Neuronal stem cell (in vitro differentiated cells): ENCODE results near the gene UPF2.
A peak's percentile ranks its signal among the peaks of the same experiment; 100 is the strongest.

Source experiments
- DNase-seq: peaks from one replicate; pipeline ENCODE4 v3.0.0-alpha.2; 2013; ENCODE audit warnings: low spot score
- H2AFZ ChIP-seq: one replicate; pipeline ENCODE4 v1.6.1; 2013; ENCODE audit warnings: mild to moderate bottlenecking, low read length, inconsistent platforms
- H2AK5ac ChIP-seq: 2 replicates; pipeline ENCODE4 v1.6.1; 2013; ENCODE audit warnings: low read depth, mild to moderate bottlenecking, inconsistent platforms, low read length, moderate library complexity, mixed read lengths
- H2BK120ac ChIP-seq: 2 replicates; pipeline ENCODE4 v1.6.1; 2013; ENCODE audit warnings: low read depth, mild to moderate bottlenecking, inconsistent platforms, low read length, moderate library complexity, mixed read lengths
- H2BK12ac ChIP-seq: one replicate; pipeline ENCODE4 v1.6.1; 2013; ENCODE audit warnings: low read length, inconsistent platforms
- H2BK15ac ChIP-seq: 2 replicates; pipeline ENCODE4 v1.6.1; 2013; ENCODE audit warnings: mild to moderate bottlenecking, low read length, inconsistent platforms, mixed read lengths
- H2BK5ac ChIP-seq: one replicate; pipeline ENCODE4 v1.6.1; 2013; ENCODE audit warnings: inconsistent platforms, mild to moderate bottlenecking, low read length, moderate library complexity
- H3K14ac ChIP-seq: one replicate; pipeline ENCODE4 v1.6.1; 2013; ENCODE audit warnings: low read length, inconsistent platforms
- H3K18ac ChIP-seq: 2 replicates; pipeline ENCODE4 v1.6.1; 2013; ENCODE audit warnings: low read length, inconsistent platforms
- H3K23ac ChIP-seq: 2 replicates; pipeline ENCODE4 v1.6.1; 2013; ENCODE audit warnings: low read depth, mild to moderate bottlenecking, mixed read lengths, low read length, inconsistent platforms; ENCODE audit not compliant: poor library complexity
- H3K27ac ChIP-seq: replicated peaks from 3 replicates; pipeline ENCODE4 v1.5.1; 2013; ENCODE audit warnings: low read length, inconsistent platforms
- H3K27me3 ChIP-seq, 3 experiments: 2 replicates each; pipeline ENCODE4 v1.6.1; 2013; ENCODE audit warnings: low read length in 3 of 3, mild to moderate bottlenecking in 2 of 3, inconsistent platforms in 1 of 3, low read depth in 1 of 3, mixed read lengths in 1 of 3, moderate library complexity in 1 of 3; ENCODE audit not compliant: control insufficient read depth in 3 of 3, insufficient read depth in 3 of 3
- H3K36me3 ChIP-seq, 2 donors: replicated peaks in 1 of 2; 2 replicates each; pipeline ENCODE4 v1.6.1; 2013; ENCODE audit warnings: low read length in 2 of 2; ENCODE audit not compliant: control insufficient read depth in 2 of 2, insufficient read depth in 2 of 2
- H3K4ac ChIP-seq: 2 replicates; pipeline ENCODE4 v1.6.1; 2013; ENCODE audit warnings: inconsistent platforms, mild to moderate bottlenecking, low read length, moderate library complexity
- H3K4me1 ChIP-seq, 2 donors: 1 replicate in 1 of 2; 2 replicates in 1 of 2; pipeline ENCODE4 v1.6.1; 2013; ENCODE audit warnings: low read length in 2 of 2, low read depth in 1 of 2; ENCODE audit not compliant: control insufficient read depth in 2 of 2, insufficient read depth in 1 of 2
- H3K4me2 ChIP-seq: one replicate; pipeline ENCODE4 v1.6.1; 2013; ENCODE audit warnings: mild to moderate bottlenecking, low read length, inconsistent platforms; ENCODE audit not compliant: insufficient read depth, poor library complexity, severe bottlenecking
- H3K4me3 ChIP-seq, 2 donors: 2 replicates each; pipeline ENCODE4 v1.5.1; 2013; ENCODE audit warnings: low read length in 2 of 2, mild to moderate bottlenecking in 2 of 2, inconsistent platforms in 1 of 2, moderate library complexity in 1 of 2
- H3K79me1 ChIP-seq: one replicate; pipeline ENCODE4 v1.6.1; 2013; ENCODE audit warnings: low read depth, mild to moderate bottlenecking, inconsistent platforms, low read length, moderate library complexity
- H3K9ac ChIP-seq: one replicate; pipeline ENCODE4 v1.6.1; 2013; ENCODE audit warnings: mild to moderate bottlenecking, low read depth, low read length, inconsistent platforms; ENCODE audit not compliant: poor library complexity
- H3K9me3 ChIP-seq, 2 donors: replicated peaks in 1 of 2; 2 replicates each; pipeline versions ENCODE3 to v1.6.1; 2013; ENCODE audit warnings: low read length in 2 of 2, mild to moderate bottlenecking in 2 of 2, inconsistent platforms in 1 of 2, low read depth in 1 of 2, mixed read lengths in 1 of 2, moderate library complexity in 1 of 2; ENCODE audit not compliant: control insufficient read depth in 2 of 2, insufficient read depth in 1 of 2
- H4K8ac ChIP-seq: one replicate; pipeline ENCODE4 v1.6.1; 2013; ENCODE audit warnings: low read depth, mild to moderate bottlenecking, inconsistent platforms, low read length, moderate library complexity
- H4K91ac ChIP-seq: one replicate; pipeline ENCODE4 v1.6.1; 2013; ENCODE audit warnings: low read length, low read depth, mild to moderate bottlenecking, inconsistent platforms; ENCODE audit not compliant: poor library complexity
- WGBS, 2 donors: extraction: QIAGEN DNeasy Blood & Tissue Kit; methylation state at CpG; one replicate each; pipeline ENCODE4 v1.1.7; 2013; ENCODE audit warnings: missing lambda C conversion rate in 2 of 2, mixed read lengths in 1 of 2; ENCODE audit not compliant: insufficient read length in 2 of 2, insufficient replicate concordance in 1 of 2; ENCODE audit errors: extremely low coverage in 2 of 2; 5-methylcytosine and 5-hydroxymethylcytosine counted together

UPF2 gene

DNA sequence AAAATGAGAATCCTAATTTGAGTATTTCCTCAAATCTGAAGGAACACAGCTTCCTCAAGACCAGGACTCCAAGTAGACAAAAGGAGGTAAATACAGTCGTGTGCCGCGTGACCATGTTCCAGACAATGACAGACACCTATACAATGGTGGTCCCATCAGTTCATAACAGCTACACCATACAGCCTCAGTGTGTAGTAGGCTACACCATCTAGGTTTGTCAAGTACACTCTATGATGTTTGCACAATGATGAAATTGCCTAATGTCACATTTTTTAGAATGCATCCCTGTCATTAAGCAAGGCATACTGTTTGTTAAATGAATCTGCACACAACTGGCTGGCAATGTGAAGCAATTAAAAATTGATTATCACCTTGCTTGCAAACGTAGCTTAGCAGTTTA is 111.6 kb downstream of the UPF2 start:
- H2BK5ac ChIP-seq, result no peak overlapping the region
- H3K27me3 ChIP-seq, result no peaks in the 10 kb centered on the region

DNA sequence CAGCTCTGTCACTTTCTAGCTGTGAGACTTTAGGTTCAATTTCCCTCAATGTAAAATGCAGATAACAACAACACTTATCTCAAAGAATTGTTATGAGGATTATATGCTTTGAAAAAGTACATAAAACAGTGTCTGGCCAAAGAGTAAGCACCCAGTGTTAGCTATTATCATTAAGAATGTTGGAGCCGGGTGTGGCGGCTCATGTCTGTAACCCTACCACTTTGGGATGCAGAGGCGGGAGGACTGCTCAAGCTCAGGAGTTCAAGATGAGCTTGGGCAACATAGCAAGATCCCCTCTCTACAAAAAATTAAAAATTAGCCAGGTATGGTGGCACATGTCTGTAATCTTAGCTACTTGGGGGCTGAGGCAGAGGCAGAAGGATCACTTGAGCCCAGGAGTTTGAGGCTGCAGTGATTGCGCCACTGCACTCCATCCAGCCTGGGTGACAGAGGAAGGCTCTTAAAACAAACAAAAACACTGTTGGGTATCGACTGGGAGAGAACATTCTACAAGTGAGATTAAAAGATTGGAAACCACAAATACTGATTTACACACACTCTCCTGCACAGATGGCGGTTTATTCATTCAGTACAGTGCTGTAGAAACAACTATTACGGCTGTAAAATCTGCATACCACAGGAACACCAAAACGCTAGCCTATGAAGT is 112.2 kb downstream of the UPF2 start:
- H3K79me1 ChIP-seq, result no peaks in the 10 kb centered on the region
- H3K23ac ChIP-seq, result no peak overlapping the region
- H3K27ac ChIP-seq, result no peak overlapping the region
- H3K36me3 ChIP-seq, result peaks cover 26 to 83% of the 10 kb centered on the region in 2 donors
- H2BK5ac ChIP-seq, result no peak overlapping the region
- H3K18ac ChIP-seq, result no peak overlapping the region
- H2AK5ac ChIP-seq, result no peak overlapping the region
- H3K9ac ChIP-seq, result no peak overlapping the region
- no peak overlapping the region for H3K4me3 ChIP-seq
- H2AFZ ChIP-seq, result no peak overlapping the region
- H3K14ac ChIP-seq, result no peak overlapping the region
- no peaks in the 10 kb centered on the region for H3K27me3 ChIP-seq
- H4K91ac ChIP-seq, result no peak overlapping the region
- DNase-seq, result no peak
- WGBS, 2 donors, result no CpG with 5 or more reads among the region's 8 CpGs
- no peaks in the 10 kb centered on the region for H3K4me1 ChIP-seq
- H3K9me3 ChIP-seq, result no peaks in the 10 kb centered on the region
- H2BK12ac ChIP-seq, result no peak overlapping the region
- no peak overlapping the region for H3K4ac ChIP-seq
- H3K4me2 ChIP-seq, result no peak overlapping the region
- H2BK120ac ChIP-seq, result no peak overlapping the region
- H2BK15ac ChIP-seq, result no peak overlapping the region
- no peak overlapping the region for H4K8ac ChIP-seq

More for the DNA sequence above, 111.6 kb downstream of the UPF2 start:
- no peak overlapping the region for H3K14ac ChIP-seq
- no peaks in the 10 kb centered on the region for H3K4me1 ChIP-seq
- H2AFZ ChIP-seq, result no peak overlapping the region
- H3K36me3 ChIP-seq, result peaks cover 28 to 82% of the 10 kb centered on the region in 2 donors
- H2BK120ac ChIP-seq, result no peak overlapping the region
- H3K9me3 ChIP-seq, result no peaks in the 10 kb centered on the region
- no peaks in the 10 kb centered on the region for H3K79me1 ChIP-seq
- no peak overlapping the region for H3K18ac ChIP-seq
- H3K4ac ChIP-seq, result no peak overlapping the region
- no peak overlapping the region for H3K23ac ChIP-seq
- no peak overlapping the region for H3K4me2 ChIP-seq
- H4K91ac ChIP-seq, result no peak overlapping the region
- DNase-seq, result no peak
- no peak overlapping the region for H2BK15ac ChIP-seq
- H3K4me3 ChIP-seq, result no peak overlapping the region
- no peak overlapping the region for H4K8ac ChIP-seq
- no peak overlapping the region for H2AK5ac ChIP-seq
- peak overlapping the region; percentile 73 for H3K9ac ChIP-seq
- no peak overlapping the region for H3K27ac ChIP-seq
- no CpG with 5 or more reads among the region's 4 CpGs for WGBS, 2 donors
- no peak overlapping the region for H2BK12ac ChIP-seq

DNA sequence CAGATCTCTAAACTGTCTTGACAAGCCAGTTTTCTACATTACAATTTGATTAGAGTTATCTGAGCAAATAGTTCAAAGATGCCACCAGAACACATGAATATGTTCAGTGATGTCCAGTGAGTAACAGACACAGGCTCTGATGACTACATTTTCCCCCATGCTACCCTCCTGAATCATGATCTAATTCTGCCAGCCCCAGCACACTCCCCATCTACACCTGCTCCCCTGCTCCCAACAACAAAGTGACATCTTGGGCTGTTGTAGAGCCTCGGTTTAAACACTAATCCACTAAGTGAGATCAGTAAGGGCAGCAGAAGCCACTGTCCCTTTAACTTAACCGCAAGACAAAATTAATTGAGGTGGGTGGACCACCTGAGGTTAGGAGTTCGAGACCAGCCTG is 114.9 kb downstream of the UPF2 start:
- Histone ChIP-seq H3K4me1 (no peaks in the 10 kb centered on the region), H2BK12ac (no peak overlapping the region), H3K27ac (no peak overlapping the region), H2BK5ac (no peak overlapping the region), H3K4ac (no peak overlapping the region), H3K4me2 (no peak overlapping the region), H3K18ac (no peak overlapping the region), H3K4me3 (no peak overlapping the region), H3K79me1 (no peaks in the 10 kb centered on the region), H3K9ac (no peak overlapping the region), H4K8ac (no peak overlapping the region), H2AK5ac (no peak overlapping the region), H2BK120ac (no peak overlapping the region), H2AFZ (no peak overlapping the region), H3K9me3 (no peaks in the 10 kb centered on the region), H3K27me3 (no peaks in the 10 kb centered on the region), H3K36me3 (peaks cover 24 to 85% of the 10 kb centered on the region in 2 donors), H4K91ac (no peak overlapping the region), H3K23ac (no peak overlapping the region), H3K14ac (no peak overlapping the region), H2BK15ac (no peak overlapping the region)
- DNase-seq, result no peak
- no CpG with 5 or more reads among the region's 3 CpGs for WGBS, 2 donors

- Histone ChIP-seq H3K9ac (no peak overlapping the region), H3K4me1 (peaks cover 0 to 3% of the 10 kb centered on the region in 2 donors), H3K18ac (no peak overlapping the region), H3K27me3 (no peaks in the 10 kb centered on the region), H3K23ac (no peak overlapping the region), H3K4me2 (no peak overlapping the region), H3K14ac (no peak overlapping the region), H2AK5ac (no peak overlapping the region), H4K91ac (no peak overlapping the region), H4K8ac (no peak overlapping the region), H2BK12ac (no peak overlapping the region), H2BK120ac (no peak overlapping the region), H3K4ac (no peak overlapping the region), H3K36me3 (peaks cover 19 to 67% of the 10 kb centered on the region in 2 donors), H3K9me3 (peaks cover 0 to 3% of the 10 kb centered on the region in 2 donors), H2BK15ac (no peak overlapping the region), H2AFZ (no peak overlapping the region), H3K27ac (no peak overlapping the region), H3K4me3 (no peak overlapping the region), H2BK5ac (no peak overlapping the region), H3K79me1 (no peaks in the 10 kb centered on the region)
- no peak for DNase-seq
- WGBS, 2 donors, result no CpG with 5 or more reads among the region's 11 CpGs
Observed at GRCh38 chr10:11921800-11922392, 120.7 kb downstream of the UPF2 start.
